ENCODE results near the gene CYB561D1.

DNA sequence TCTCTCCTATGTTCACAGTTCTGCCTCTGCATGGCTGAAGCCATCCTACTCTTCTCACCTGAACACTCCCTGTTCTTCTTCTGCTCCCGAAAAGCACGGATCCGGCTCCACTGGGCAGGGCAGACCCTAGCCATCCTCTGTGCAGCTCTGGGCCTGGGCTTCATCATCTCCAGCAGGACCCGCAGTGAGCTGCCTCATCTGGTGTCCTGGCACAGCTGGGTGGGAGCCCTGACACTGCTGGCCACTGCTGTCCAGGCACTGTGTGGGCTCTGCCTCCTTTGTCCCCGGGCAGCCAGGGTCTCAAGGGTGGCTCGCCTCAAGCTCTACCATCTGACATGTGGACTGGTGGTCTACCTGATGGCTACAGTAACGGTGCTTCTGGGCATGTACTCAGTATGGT, 1.8 kb downstream of the CYB561D1 start:
- TF ChIP-seq, protein P1, sequence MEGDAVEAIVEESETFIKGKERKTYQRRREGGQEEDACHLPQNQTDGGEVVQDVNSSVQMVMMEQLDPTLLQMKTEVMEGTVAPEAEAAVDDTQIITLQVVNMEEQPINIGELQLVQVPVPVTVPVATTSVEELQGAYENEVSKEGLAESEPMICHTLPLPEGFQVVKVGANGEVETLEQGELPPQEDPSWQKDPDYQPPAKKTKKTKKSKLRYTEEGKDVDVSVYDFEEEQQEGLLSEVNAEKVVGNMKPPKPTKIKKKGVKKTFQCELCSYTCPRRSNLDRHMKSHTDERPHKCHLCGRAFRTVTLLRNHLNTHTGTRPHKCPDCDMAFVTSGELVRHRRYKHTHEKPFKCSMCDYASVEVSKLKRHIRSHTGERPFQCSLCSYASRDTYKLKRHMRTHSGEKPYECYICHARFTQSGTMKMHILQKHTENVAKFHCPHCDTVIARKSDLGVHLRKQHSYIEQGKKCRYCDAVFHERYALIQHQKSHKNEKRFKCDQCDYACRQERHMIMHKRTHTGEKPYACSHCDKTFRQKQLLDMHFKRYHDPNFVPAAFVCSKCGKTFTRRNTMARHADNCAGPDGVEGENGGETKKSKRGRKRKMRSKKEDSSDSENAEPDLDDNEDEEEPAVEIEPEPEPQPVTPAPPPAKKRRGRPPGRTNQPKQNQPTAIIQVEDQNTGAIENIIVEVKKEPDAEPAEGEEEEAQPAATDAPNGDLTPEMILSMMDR (IDR thresholded peaks at IDR 0.05), result no peak
- no peak for TF ChIP-seq POLR2A (IDR thresholded peaks at IDR 0.05)
